ENCODE measurements around the gene SSRP1. TPM values are rescaled to one million over a fixed set of nuclear protein-coding genes. Genes with fewer than 3 reads are reported as not detected.
"Not testable (repeated sequence)": the region's sequence is repeated elsewhere in the genome, so short reads cannot be mapped to it uniquely, and the experiment has no call there.

Gene SSRP1
- total RNA-seq, 2 experiments from 2014 or later, result 311 to 314 TPM

DNA sequence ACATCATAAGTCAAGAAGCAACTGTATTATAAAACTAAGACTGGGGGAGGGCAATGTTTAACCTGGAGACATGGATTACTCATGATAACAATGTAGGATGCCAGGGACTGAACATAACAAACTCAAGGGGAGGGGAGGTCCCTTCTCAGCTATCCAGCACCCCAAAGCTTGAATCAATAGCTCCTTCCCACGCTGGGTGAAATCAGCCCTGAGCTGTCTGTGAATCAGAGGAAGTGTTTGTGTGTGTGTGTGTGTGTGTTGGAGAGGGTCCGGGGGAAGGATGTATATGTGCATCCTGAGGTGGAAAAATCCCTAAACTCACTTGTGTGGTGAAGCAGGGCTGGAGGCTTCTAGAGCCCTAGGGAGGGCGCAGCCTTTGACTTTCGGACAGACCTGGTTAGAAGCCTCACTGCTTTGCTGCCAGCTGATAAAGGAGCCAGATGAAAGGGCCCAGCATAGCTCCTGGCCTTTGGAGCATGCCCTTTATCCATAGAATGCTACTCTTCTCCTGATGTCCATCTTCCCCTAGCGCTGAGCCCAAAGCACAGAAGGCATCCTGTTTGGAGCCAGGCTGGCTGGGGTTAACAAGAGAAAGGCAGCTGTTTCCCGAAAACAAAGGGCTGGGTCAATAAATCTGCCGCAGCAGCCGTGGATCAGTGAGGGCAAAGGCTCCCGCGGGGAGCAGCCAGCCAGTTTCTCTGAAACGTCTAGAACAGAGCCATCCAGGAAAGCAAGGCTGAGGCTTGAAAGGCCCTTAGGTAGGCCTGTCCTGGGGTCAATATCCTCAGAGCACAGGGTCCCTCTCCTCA lies 46.7 kb downstream of the SSRP1 start:
- CTCF ChIA-PET, result interaction anchor here (1.1 kb wide), 1 partner anchor 16 kb away, joined by 3 read pairs; no protein-coding TSS in a partner anchor
- POLR2A ChIA-PET, result no interaction called here

DNA sequence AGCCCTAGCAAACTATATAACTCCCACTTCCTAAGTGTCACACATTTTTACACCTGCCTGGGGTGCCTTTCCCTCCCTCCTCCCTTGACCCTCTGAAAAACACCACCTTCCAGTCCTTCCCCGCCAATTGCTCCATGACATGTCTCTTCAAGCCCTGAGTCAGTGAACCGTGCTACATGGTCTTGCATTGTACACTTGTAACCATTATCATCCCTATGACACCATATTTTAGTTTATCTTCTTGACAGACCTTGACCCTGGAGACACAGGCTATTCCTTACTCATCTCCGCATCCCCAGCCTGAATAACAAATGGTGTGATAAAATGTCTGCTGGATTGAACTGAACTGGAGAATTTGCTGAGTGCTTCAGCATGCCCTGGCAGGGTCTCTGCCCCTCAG lies 47.8 kb downstream of the SSRP1 start:
- CTCF ChIA-PET, result no interaction called here

DNA sequence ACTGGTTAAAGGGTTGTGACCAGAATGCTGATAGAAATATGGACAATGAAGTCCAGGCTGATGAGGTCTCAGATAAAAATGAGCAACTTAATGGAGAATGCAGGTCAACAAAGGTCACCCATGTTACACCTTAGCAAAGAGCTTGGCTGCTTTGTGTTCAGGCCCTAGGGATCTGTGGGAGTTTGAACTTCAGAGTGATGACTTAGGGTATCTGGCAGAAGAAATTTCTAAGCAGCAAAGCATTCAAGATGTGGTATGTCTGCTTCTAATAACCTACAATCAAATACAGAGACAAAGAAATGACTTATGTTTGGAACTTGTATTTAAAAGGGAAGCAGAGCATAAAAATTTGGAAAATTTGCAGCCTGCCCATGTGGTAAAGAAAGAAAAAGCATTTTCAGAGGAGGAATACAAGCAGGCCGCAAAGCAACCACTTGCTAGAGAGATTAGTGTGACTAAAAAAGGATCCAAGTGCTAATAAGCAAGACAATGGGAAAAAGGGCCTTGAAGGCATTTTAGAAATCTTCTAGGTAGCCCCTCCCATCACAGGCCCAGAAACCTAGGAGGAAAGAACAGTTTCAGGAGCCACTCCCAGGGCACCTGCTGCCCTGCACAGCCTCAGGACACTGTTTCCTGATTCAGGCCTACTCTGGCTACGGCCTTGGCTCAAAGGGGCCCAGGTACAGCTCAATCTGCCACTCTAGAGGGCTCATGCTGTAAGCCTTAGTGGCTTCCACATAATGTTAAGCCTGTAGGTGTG lies 52.3 kb downstream of the SSRP1 start:
- POLR2A ChIA-PET, result no interaction called here
- CTCF ChIA-PET, result no interaction called here

More for the DNA sequence above, 47.8 kb downstream of the SSRP1 start:
- POLR2A ChIA-PET, result no interaction called here

DNA sequence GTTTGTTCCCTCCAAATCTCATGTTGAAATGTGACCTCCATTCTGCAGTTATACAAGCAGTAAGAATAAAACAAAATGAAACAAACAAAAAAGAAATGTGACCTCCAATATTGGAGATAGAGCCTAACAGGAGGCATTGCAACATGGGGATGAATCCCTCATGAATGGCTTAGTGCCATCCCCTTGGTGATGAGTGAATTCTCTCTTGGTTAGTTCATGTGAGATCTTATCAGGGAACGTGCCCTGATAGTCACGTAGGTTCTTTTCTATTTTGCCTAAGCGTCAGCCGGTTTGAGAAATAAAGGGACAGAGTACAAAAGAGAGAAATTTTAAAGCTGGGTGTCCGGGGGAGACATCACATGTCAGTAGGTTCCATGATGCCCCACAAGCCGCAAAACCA lies 54.1 kb downstream of the SSRP1 start:
- POLR2A ChIA-PET, CTCF ChIA-PET: not testable (repeated sequence)

GRCh38 chr11:57279116-57279515 lies 56.6 kb downstream of the SSRP1 start:
- CTCF ChIA-PET, result no interaction called here
- POLR2A ChIA-PET, result no interaction called here

- ChIA-PET CTCF (no interaction called here), POLR2A (no interaction called here)
Measured at GRCh38 chr11:57278721-57279095, 57.0 kb downstream of the SSRP1 start.

DNA sequence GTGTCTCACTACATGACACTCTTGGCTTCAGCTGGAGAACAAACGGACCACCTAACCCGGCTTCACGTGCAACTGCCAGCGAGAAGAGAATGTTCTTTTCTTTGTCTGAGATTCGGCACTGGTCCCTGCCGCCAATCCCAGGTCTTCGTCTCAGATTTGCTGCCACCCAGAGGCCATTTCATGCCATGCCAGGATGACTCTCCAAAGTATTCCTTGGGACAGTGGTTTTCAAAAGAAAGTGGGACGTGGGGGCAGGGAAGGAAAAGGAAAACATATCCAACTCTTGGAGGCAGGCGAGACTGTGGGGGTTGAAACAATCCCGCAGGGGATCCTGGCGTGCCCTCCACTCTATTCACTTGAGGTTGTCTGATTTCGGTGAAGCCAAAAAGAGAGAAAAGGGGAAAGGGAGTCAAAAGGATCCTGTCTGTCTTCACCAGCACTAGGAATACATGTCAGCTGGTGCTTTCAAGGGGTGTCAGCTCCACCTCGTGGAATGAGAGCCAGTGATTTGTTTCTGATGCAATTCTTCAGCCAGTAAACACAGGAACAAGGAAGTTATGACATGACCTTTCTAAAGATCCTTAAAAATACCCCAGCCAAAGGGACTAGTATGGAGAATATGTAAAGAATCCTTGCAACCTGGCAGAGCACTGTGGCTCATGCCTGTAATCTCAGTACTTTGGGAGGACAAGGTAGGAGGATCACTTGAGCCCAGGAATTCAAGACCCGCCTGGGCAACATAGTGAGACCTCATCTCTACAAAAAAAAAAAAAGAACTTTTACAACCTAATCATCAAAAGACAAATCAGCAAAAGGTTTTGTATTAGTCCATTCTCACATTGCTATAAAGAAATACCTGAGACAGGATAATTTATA lies 57.6 kb downstream of the SSRP1 start:
- ChIA-PET POLR2A (no interaction called here), CTCF (no interaction called here)

GRCh38 chr11:57276971-57277675 lies 58.6 kb downstream of the SSRP1 start:
- ChIA-PET CTCF (interaction anchor here (1.5 kb wide), 1 partner anchor 9 kb away, joined by 4 read pairs; no protein-coding TSS in a partner anchor), POLR2A (no interaction called here)

GRCh38 chr11:57276169-57276970 lies 59.3 kb downstream of the SSRP1 start:
- POLR2A ChIA-PET, result no interaction called here

More at GRCh38 chr11:57276169-57276970, 59.3 kb downstream of the SSRP1 start:
- CTCF ChIA-PET, result interaction anchor here (1.5 kb wide), 1 partner anchor 8 kb away, joined by 4 read pairs; no protein-coding TSS in a partner anchor

Other genes with a start within 250 kb of the SSRP1 start
- gene LRRC55, start 153.9 kb downstream of the SSRP1 start, total RNA-seq, result not detected
- not detected for gene APLNR, start 98.6 kb downstream of the SSRP1 start, total RNA-seq
- gene TNKS1BP1, start 10.9 kb downstream of the SSRP1 start, total RNA-seq, result 10 to 100 TPM; 13.3 to 13.8 TPM
- not detected for gene P2RX3, start 2.5 kb upstream of the SSRP1 start, total RNA-seq
- gene PRG3, start 45.3 kb upstream of the SSRP1 start, total RNA-seq, result not detected
- gene PRG2, start 54.8 kb upstream of the SSRP1 start, total RNA-seq, result 1 to 10 TPM in 1 of 2 experiments, not detected in 1; 1.0 TPM
- 100 to 1,000 TPM; 444 to 465 TPM for gene SLC43A3, start 91.2 kb upstream of the SSRP1 start, total RNA-seq
- gene RTN4RL2, start 124.6 kb upstream of the SSRP1 start, total RNA-seq, result under 1 TPM; 0.23 to 0.36 TPM
- 10 to 100 TPM; 35.1 to 36.3 TPM for gene SLC43A1, start 179.8 kb upstream of the SSRP1 start, total RNA-seq
- gene TIMM10, start 194.9 kb upstream of the SSRP1 start, total RNA-seq, result 100 to 1,000 TPM; 137 to 140 TPM
- gene SMTNL1, start 201.7 kb upstream of the SSRP1 start, total RNA-seq, result not detected
- 10 to 100 TPM; 81.3 to 88.9 TPM for gene UBE2L6, start 231.8 kb upstream of the SSRP1 start, total RNA-seq

Data from activated CD8-positive, alpha-beta memory T cell treated with anti-CD3 and anti-CD28 coated beads for 36 hours (primary cell).